ENCODE measurements around the gene KRT33B.
"Not testable (repeated sequence)": the region's sequence is repeated elsewhere in the genome, so short reads cannot be mapped to it uniquely, and the experiment has no call there.

KRT33B gene

GRCh38 chr17:41383690-41384089 is 14.1 kb upstream of the KRT33B start:
- no peak for TF ChIP-seq CTCF (IDR thresholded peaks at IDR 0.05; ENCODE audit: low read depth, low read length)
- H3K27me3 ChIP-seq (ENCODE audit: insufficient read depth, low read depth, severe bottlenecking), result peaks cover 91% of the 10 kb centered on the region
- H3K27ac ChIP-seq, result no peak overlapping the region
- H3K9me3 ChIP-seq (ENCODE audit: severe bottlenecking), result peaks cover 16% of the 10 kb centered on the region
- no peak for DNase-seq
- H3K4me3 ChIP-seq (ENCODE audit: low read depth, low read length), result no peak overlapping the region
- no peaks in the 10 kb centered on the region for H3K36me3 ChIP-seq

GRCh38 chr17:41382394-41382793 is 12.8 kb upstream of the KRT33B start:
- no peak overlapping the region for H3K4me3 ChIP-seq (ENCODE audit: low read depth, low read length)
- no peak overlapping the region for H3K27ac ChIP-seq
- no peak for TF ChIP-seq CTCF (IDR thresholded peaks at IDR 0.05; ENCODE audit: low read depth, low read length)
- H3K9me3 ChIP-seq (ENCODE audit: severe bottlenecking), result peaks cover 15% of the 10 kb centered on the region
- peaks cover 91% of the 10 kb centered on the region for H3K27me3 ChIP-seq (ENCODE audit: insufficient read depth, low read depth, severe bottlenecking)
- DNase-seq, result no peak
- no peaks in the 10 kb centered on the region for H3K36me3 ChIP-seq

GRCh38 chr17:41381943-41382342 is 12.3 kb upstream of the KRT33B start, which contains the start of gene KRT34:
TSS of gene KRT34 (minus strand) at chr17:41382306. CDS start at chr17:41382246, 60 bp downstream.
- H3K4me3 ChIP-seq (ENCODE audit: low read depth, low read length); H3K36me3 ChIP-seq; H3K27ac ChIP-seq; DNase-seq: not testable (repeated sequence)
- H3K9me3 ChIP-seq (ENCODE audit: severe bottlenecking), result peaks cover 11% of the 10 kb centered on the region
- peaks cover 91% of the 10 kb centered on the region for H3K27me3 ChIP-seq (ENCODE audit: insufficient read depth, low read depth, severe bottlenecking)

GRCh38 chr17:41380091-41380490 is 10.5 kb upstream of the KRT33B start:
- not testable (repeated sequence) for H3K9me3 ChIP-seq (ENCODE audit: severe bottlenecking); H3K36me3 ChIP-seq; H3K4me3 ChIP-seq (ENCODE audit: low read depth, low read length); H3K27ac ChIP-seq; DNase-seq
- peaks cover 91% of the 10 kb centered on the region for H3K27me3 ChIP-seq (ENCODE audit: insufficient read depth, low read depth, severe bottlenecking)

GRCh38 chr17:41377546-41377945 is 7.9 kb upstream of the KRT33B start:
- DNase-seq, result no peak
- no peak for TF ChIP-seq CTCF (IDR thresholded peaks at IDR 0.05; ENCODE audit: low read depth, low read length)
- H3K27ac ChIP-seq, result no peak overlapping the region

GRCh38 chr17:41369023-41369422 is 590 bp downstream of the KRT33B start:
- Histone ChIP-seq H3K27me3 (ENCODE audit: insufficient read depth, low read depth, severe bottlenecking) (peaks cover 96% of the 10 kb centered on the region), H3K27ac (no peak overlapping the region), H3K4me3 (ENCODE audit: low read depth, low read length) (no peak overlapping the region), H3K36me3 (no peaks in the 10 kb centered on the region), H3K9me3 (ENCODE audit: severe bottlenecking) (no peaks in the 10 kb centered on the region)
- no peak for TF ChIP-seq CTCF (IDR thresholded peaks at IDR 0.05; ENCODE audit: low read depth, low read length)
- no peak for DNase-seq

More at GRCh38 chr17:41377546-41377945, 7.9 kb upstream of the KRT33B start:
- H3K9me3 ChIP-seq (ENCODE audit: severe bottlenecking), result peaks cover 7% of the 10 kb centered on the region
- peaks cover 92% of the 10 kb centered on the region for H3K27me3 ChIP-seq (ENCODE audit: insufficient read depth, low read depth, severe bottlenecking)
- H3K36me3 ChIP-seq, result no peaks in the 10 kb centered on the region
- H3K4me3 ChIP-seq (ENCODE audit: low read depth, low read length), result no peak overlapping the region

GRCh38 chr17:41367426-41368075 is 2.1 kb downstream of the KRT33B start:
- peaks cover 2% of the 10 kb centered on the region for H3K9me3 ChIP-seq (ENCODE audit: severe bottlenecking)
- H3K4me3 ChIP-seq (ENCODE audit: low read depth, low read length), result no peak overlapping the region
- peaks cover 95% of the 10 kb centered on the region for H3K27me3 ChIP-seq (ENCODE audit: insufficient read depth, low read depth, severe bottlenecking)
- DNase-seq, result no peak
- no peak for TF ChIP-seq CTCF (IDR thresholded peaks at IDR 0.05; ENCODE audit: low read depth, low read length)
- no peaks in the 10 kb centered on the region for H3K36me3 ChIP-seq
- no peak overlapping the region for H3K27ac ChIP-seq
